Measurements from ENCODE around the gene ZNF609. TPM values are rescaled to one million over a fixed set of nuclear protein-coding genes. Genes with fewer than 3 reads are reported as not detected.

The ZNF609 gene
- total and polyA plus RNA-seq, 4 donors: 4.6 to 18.1 (median 8.0) TPM

GRCh38 chr15:64716452-64716851 lies 256.1 kb downstream of the ZNF609 start:
- peaks cover 0 to 7% (median 2%) of the 10 kb centered on the region in 4 donors for H3K4me1 ChIP-seq (ENCODE audit: control insufficient read depth in 4 of 4, insufficient read depth in 4 of 4, low read length in 3 of 4)
- no peaks in the 10 kb centered on the region for H3K27me3 ChIP-seq (ENCODE audit: control insufficient read depth in 4 of 4, insufficient read depth in 4 of 4, low read length in 3 of 4)
- no peak overlapping the region for H3K27ac ChIP-seq (ENCODE audit: low read depth in 1 of 2, low read length in 2 of 2)
- H3K36me3 ChIP-seq (ENCODE audit: control insufficient read depth in 4 of 4, insufficient read depth in 3 of 4, low read depth in 1 of 4, low read length in 3 of 4): no peaks in the 10 kb centered on the region
- TF ChIP-seq REST (IDR thresholded peaks at IDR 0.05) (no peak), TAF1 (conservative IDR thresholded peaks at IDR 0.05) (no peak), EGR1 (IDR thresholded peaks at IDR 0.05; ENCODE audit: low read depth in 2 of 2) (no peak), GABPA (IDR thresholded peaks at IDR 0.05 in 1 of 2, conservative IDR thresholded peaks at IDR 0.05 in 1 of 2) (no peak)
- H3K4me3 ChIP-seq (ENCODE audit: low read depth in 1 of 3, low read length in 3 of 3): no peak overlapping the region
- H3K9ac ChIP-seq (ENCODE audit: low read depth in 1 of 2, low read length in 2 of 2): no peak overlapping the region
- no peak for DNase-seq (ENCODE audit: low spot score)
- no peaks in the 10 kb centered on the region for H3K9me3 ChIP-seq (ENCODE audit: control insufficient read depth in 4 of 4, low read length in 3 of 4)
- WGBS: 95% methylated on average over 2 of the region's 2 CpGs

- no peak overlapping the region for H3K9ac ChIP-seq (ENCODE audit: low read depth in 1 of 2, low read length in 2 of 2)
- H3K9me3 ChIP-seq (ENCODE audit: control insufficient read depth in 4 of 4, low read length in 3 of 4): no peaks in the 10 kb centered on the region
- no peaks in the 10 kb centered on the region for H3K36me3 ChIP-seq (ENCODE audit: control insufficient read depth in 4 of 4, insufficient read depth in 3 of 4, low read depth in 1 of 4, low read length in 3 of 4)
- no peaks in the 10 kb centered on the region for H3K27me3 ChIP-seq (ENCODE audit: control insufficient read depth in 4 of 4, insufficient read depth in 4 of 4, low read length in 3 of 4)
- H3K4me1 ChIP-seq (ENCODE audit: control insufficient read depth in 4 of 4, insufficient read depth in 4 of 4, low read length in 3 of 4): peaks cover 0 to 7% (median 2%) of the 10 kb centered on the region in 4 donors
- no peak overlapping the region for H3K4me3 ChIP-seq (ENCODE audit: low read depth in 1 of 3, low read length in 3 of 3)
- no peak for DNase-seq (ENCODE audit: low spot score)
- TF ChIP-seq TAF1 (conservative IDR thresholded peaks at IDR 0.05) (no peak), REST (IDR thresholded peaks at IDR 0.05) (no peak), HNF4G (IDR thresholded peaks at IDR 0.05) (no peak), FOXA2 (IDR thresholded peaks at IDR 0.05) (no peak), NR2F2 (IDR thresholded peaks at IDR 0.05) (no peak), CTCF (IDR thresholded peaks at IDR 0.05; ENCODE audit: low read depth, low read length, missing input control) (no peak), HNF4A (conservative IDR thresholded peaks at IDR 0.05) (no peak), MAX (IDR thresholded peaks at IDR 0.05) (no peak), GABPA (IDR thresholded peaks at IDR 0.05 in 1 of 2, conservative IDR thresholded peaks at IDR 0.05 in 1 of 2) (no peak), EGR1 (IDR thresholded peaks at IDR 0.05; ENCODE audit: low read depth in 2 of 2) (no peak), SP1 (IDR thresholded peaks at IDR 0.05) (no peak), RXRA (IDR thresholded peaks at IDR 0.05) (no peak), FOXA1 (IDR thresholded peaks at IDR 0.05) (no peak), YY1 (IDR thresholded peaks at IDR 0.05) (no peak), ZBTB33 (IDR thresholded peaks at IDR 0.05) (no peak), ATF3 (IDR thresholded peaks at IDR 0.05) (no peak), JUND (IDR thresholded peaks at IDR 0.05) (no peak), RAD21 (IDR thresholded peaks at IDR 0.05) (no peak)
- H3K27ac ChIP-seq (ENCODE audit: low read depth in 1 of 2, low read length in 2 of 2): peak overlapping the region; percentile 2 to 15
- 95% methylated on average over 7 of the region's 7 CpGs for WGBS
These were observed 256.8 kb downstream of the ZNF609 start for GRCh38 chr15:64717130-64717529.

Measured in liver (tissue), 9 donors.